ENCODE measurements around the gene DUSP16. TPM values are rescaled to one million over a fixed set of nuclear protein-coding genes. Genes with fewer than 3 reads are reported as not detected.

The DUSP16 gene
- total RNA-seq, 1 experiment from 2014 or later: 11.0 TPM

Other genes with a start within 250 kb of the DUSP16 start
- 2.7 TPM in 2 replicates for gene MANSC1, start 212.6 kb downstream of the DUSP16 start, total RNA-seq (2014; rRNA removed; shearing (Covaris generic))
- gene BORCS5, start 205.8 kb downstream of the DUSP16 start, total RNA-seq (2014; rRNA removed; shearing (Covaris generic)): 4.2 and 6.4 TPM in 2 replicates
- 19.3 and 21.4 TPM in 2 replicates for gene CREBL2, start 49.0 kb upstream of the DUSP16 start, total RNA-seq (2014; rRNA removed; shearing (Covaris generic))
- gene GPR19, start 133.3 kb upstream of the DUSP16 start, total RNA-seq (2014; rRNA removed; shearing (Covaris generic)): 0.10 and 0.40 TPM in 2 replicates
- gene CDKN1B, start 154.5 kb upstream of the DUSP16 start, total RNA-seq (2014; rRNA removed; shearing (Covaris generic)): 29.2 and 33.1 TPM in 2 replicates
- gene APOLD1, start 222.8 kb upstream of the DUSP16 start, total RNA-seq (2014; rRNA removed; shearing (Covaris generic)): 0.42 and 1.4 TPM in 2 replicates